HG03432 (cell line): Measurements from ENCODE around the gene DLEC1.
"Not testable (repeated sequence)": the region's sequence is repeated elsewhere in the genome, so short reads cannot be mapped to it uniquely, and the experiment has no call there.

Experiments
- ATAC-seq: cut with Tn5 transposase; IDR thresholded peaks from one replicate; pipeline ENCODE4 v1.9.1; 2021; ENCODE audit warnings: mild to moderate bottlenecking, moderate library complexity; ENCODE audit not compliant: unreplicated experiment

Gene DLEC1

GRCh38 chr3:38077073-38077472 is 38.1 kb downstream of the DLEC1 start:
- ATAC-seq: not testable (repeated sequence)

GRCh38 chr3:38082296-38082695 is 43.3 kb downstream of the DLEC1 start:
- ATAC-seq: not testable (repeated sequence)

GRCh38 chr3:38083254-38083653 is 44.2 kb downstream of the DLEC1 start:
- ATAC-seq: not testable (repeated sequence)

GRCh38 chr3:38083871-38084333 is 44.9 kb downstream of the DLEC1 start:
- ATAC-seq: no peak

GRCh38 chr3:38084334-38085310 is 45.6 kb downstream of the DLEC1 start:
- no peak for ATAC-seq

GRCh38 chr3:38085311-38085942 is 46.4 kb downstream of the DLEC1 start:
- no peak for ATAC-seq

GRCh38 chr3:38085943-38086324 is 46.9 kb downstream of the DLEC1 start:
- no peak for ATAC-seq

- no peak for ATAC-seq
Observed at GRCh38 chr3:38086496-38086895, 47.5 kb downstream of the DLEC1 start.

- not testable (repeated sequence) for ATAC-seq
Observed at GRCh38 chr3:38087278-38087677, 48.3 kb downstream of the DLEC1 start.

GRCh38 chr3:38088126-38089078 is 49.4 kb downstream of the DLEC1 start:
- no peak for ATAC-seq

- ATAC-seq: no peak
Observed at GRCh38 chr3:38089163-38089562, 50.2 kb downstream of the DLEC1 start.

- no peak for ATAC-seq
Observed at GRCh38 chr3:38090453-38090852, 51.4 kb downstream of the DLEC1 start.

GRCh38 chr3:38094999-38095398 is 56.0 kb downstream of the DLEC1 start:
- no peak for ATAC-seq

- ATAC-seq: no peak
Observed at GRCh38 chr3:38095669-38096483, 56.9 kb downstream of the DLEC1 start.

GRCh38 chr3:38097446-38098375 is 58.7 kb downstream of the DLEC1 start:
- ATAC-seq: no peak

GRCh38 chr3:38098376-38098723 is 59.3 kb downstream of the DLEC1 start:
- ATAC-seq: no peak

- no peak for ATAC-seq
Observed at GRCh38 chr3:38099518-38099917, 60.5 kb downstream of the DLEC1 start.

- no peak for ATAC-seq
Observed at GRCh38 chr3:38100498-38100897, 61.5 kb downstream of the DLEC1 start.

GRCh38 chr3:38101811-38102443 is 62.9 kb downstream of the DLEC1 start:
- ATAC-seq: no peak
